Kidney epithelial cell (primary cell): ENCODE data around the gene DNASE2B. TPM values are rescaled to one million over a fixed set of nuclear protein-coding genes. Genes with fewer than 3 reads are reported as not detected.

Experiments used
- DNase-seq: peaks from one replicate; pipeline ENCODE4 v3.0.0-alpha.2; 2010; ENCODE audit warnings: low read depth
- H3K27me3 ChIP-seq: 2 replicates; pipeline ENCODE4 v1.6.0; 2011; ENCODE audit warnings: low read length; ENCODE audit not compliant: control insufficient read depth, insufficient read depth
- H3K36me3 ChIP-seq: 2 replicates; pipeline ENCODE4 v1.5.1; 2011; ENCODE audit warnings: low read length; ENCODE audit not compliant: control insufficient read depth, insufficient read depth
- H3K4me3 ChIP-seq: 2 replicates; pipeline ENCODE4 v1.5.1; 2011; ENCODE audit warnings: low read depth, mild to moderate bottlenecking, control low read depth, low read length
- total RNA-seq: library from RNA; depleted of rRNA; stranded (reverse); fragments of >200 nt; gene quantifications from 2 replicates; pipeline ENCODE4 v1.2.3, GENCODE V29; 2015
- TF ChIP-seq, protein P1 (sequence below): IDR thresholded peaks from 2 replicates; pipeline ENCODE4 v1.5.1; 2011; ENCODE audit warnings: mild to moderate bottlenecking, moderate library complexity, low read length, control low read depth, inconsistent platforms; ENCODE audit not compliant: insufficient read depth, poor library complexity, severe bottlenecking

Gene DNASE2B
- total RNA-seq, 1 donor from 2014 or later = not detected

DNA sequence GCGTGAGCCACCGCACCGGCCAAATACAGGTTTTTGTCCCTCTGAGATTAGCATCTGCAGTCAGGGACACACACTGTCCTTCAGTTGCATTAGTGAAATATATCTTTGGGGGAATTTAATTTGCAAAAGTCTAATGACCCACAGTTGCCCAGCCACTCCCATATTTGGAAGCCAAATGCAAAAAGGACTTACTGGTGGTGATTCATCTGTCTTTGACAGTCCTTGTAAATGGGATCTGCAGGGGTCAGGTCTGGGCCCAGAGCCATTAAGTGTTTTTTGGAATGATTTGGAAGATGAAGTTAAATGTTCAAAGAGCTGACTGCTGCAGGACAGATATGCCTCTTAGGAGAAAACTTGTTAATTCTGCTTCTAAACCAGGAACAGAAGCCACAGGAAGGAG lies 44.6 kb upstream of the DNASE2B start:
- Histone ChIP-seq H3K4me3 (no peak overlapping the region), H3K36me3 (no peaks in the 10 kb centered on the region), H3K27me3 (no peaks in the 10 kb centered on the region)
- no peak for DNase-seq
- TF ChIP-seq, protein P1, sequence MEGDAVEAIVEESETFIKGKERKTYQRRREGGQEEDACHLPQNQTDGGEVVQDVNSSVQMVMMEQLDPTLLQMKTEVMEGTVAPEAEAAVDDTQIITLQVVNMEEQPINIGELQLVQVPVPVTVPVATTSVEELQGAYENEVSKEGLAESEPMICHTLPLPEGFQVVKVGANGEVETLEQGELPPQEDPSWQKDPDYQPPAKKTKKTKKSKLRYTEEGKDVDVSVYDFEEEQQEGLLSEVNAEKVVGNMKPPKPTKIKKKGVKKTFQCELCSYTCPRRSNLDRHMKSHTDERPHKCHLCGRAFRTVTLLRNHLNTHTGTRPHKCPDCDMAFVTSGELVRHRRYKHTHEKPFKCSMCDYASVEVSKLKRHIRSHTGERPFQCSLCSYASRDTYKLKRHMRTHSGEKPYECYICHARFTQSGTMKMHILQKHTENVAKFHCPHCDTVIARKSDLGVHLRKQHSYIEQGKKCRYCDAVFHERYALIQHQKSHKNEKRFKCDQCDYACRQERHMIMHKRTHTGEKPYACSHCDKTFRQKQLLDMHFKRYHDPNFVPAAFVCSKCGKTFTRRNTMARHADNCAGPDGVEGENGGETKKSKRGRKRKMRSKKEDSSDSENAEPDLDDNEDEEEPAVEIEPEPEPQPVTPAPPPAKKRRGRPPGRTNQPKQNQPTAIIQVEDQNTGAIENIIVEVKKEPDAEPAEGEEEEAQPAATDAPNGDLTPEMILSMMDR = no peak

DNA sequence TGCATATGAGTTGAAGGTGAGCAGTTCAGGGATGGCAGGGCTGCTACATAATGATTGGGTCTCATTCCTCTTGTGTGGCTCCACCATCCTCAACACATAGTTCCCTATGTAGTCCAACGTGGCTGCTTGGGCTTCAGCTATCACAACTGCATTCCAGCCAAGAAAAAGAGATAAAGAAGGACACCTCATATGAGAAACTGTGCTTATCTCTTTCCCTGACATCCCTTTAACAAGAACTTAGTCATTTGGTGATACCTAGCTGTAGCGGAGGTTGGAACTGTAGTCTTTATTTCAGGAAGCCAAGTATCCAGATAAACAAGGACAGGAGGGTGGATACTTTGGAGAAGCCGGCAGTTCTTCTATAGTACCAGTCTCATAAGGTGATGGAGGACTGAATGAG lies 42.7 kb upstream of the DNASE2B start:
- H3K4me3 ChIP-seq = no peak overlapping the region
- H3K27me3 ChIP-seq = no peaks in the 10 kb centered on the region
- no peaks in the 10 kb centered on the region for H3K36me3 ChIP-seq
- TF ChIP-seq, protein P1 = no peak
- DNase-seq = no peak

- Histone ChIP-seq H3K27me3 (no peaks in the 10 kb centered on the region), H3K4me3 (no peak overlapping the region), H3K36me3 (no peaks in the 10 kb centered on the region)
- DNase-seq = no peak
- TF ChIP-seq, protein P1 = no peak
Measured at GRCh38 chr1:84356881-84357280, 41.4 kb upstream of the DNASE2B start.

GRCh38 chr1:84358695-84359094 lies 39.6 kb upstream of the DNASE2B start:
- Histone ChIP-seq H3K4me3 (no peak overlapping the region), H3K36me3 (no peaks in the 10 kb centered on the region), H3K27me3 (no peaks in the 10 kb centered on the region)
- TF ChIP-seq, protein P1 = no peak
- DNase-seq = no peak

DNA sequence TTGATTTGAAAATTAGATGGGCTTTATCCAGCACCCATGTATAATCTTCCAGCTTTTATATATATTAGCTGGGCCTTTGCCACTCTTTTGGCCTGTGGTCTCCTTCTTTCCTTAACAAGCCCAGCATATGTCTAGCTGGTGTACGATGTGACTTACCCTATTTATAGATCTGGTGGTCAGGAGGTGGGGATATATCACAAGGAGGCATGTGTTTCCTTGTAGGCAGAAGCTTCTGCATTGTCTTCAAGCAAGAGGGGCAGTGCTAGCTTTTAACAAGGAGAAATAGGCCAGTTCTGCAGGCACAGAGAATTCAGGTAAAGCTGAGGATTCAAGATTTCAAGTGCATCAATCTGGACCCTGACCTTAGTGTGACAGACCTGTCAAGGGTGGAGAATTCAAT lies 38.0 kb upstream of the DNASE2B start:
- no peak for DNase-seq
- Histone ChIP-seq H3K27me3 (no peaks in the 10 kb centered on the region), H3K4me3 (no peak overlapping the region), H3K36me3 (no peaks in the 10 kb centered on the region)
- TF ChIP-seq, protein P1 = no peak

DNA sequence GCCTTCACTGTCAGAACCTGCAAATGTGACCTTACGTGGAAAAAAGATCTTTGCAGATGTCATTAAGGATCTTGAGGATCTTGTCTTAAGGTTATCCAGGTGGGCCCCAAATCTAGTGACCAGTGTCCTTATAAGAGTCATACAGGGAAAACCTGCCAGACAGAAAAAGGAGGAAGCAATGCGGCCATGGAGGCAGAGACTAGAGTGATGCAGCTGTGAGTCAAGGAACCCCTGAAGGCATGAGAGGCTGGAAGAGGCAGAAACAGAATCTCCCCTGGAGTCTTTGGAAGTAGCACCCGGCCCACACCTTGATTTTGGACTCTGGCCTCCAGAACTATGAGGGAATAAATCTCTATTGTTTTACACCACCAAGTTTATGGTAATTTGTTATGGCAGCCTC lies 36.5 kb upstream of the DNASE2B start:
- H3K36me3 ChIP-seq = no peaks in the 10 kb centered on the region
- TF ChIP-seq, protein P1 = no peak
- H3K27me3 ChIP-seq = no peaks in the 10 kb centered on the region
- no peak for DNase-seq
- H3K4me3 ChIP-seq = no peak overlapping the region
